Activated naive CD8-positive, alpha-beta T cell treated with anti-CD3 and anti-CD28 coated beads for 36 hours (primary cell): ENCODE measurements around the gene GH1. TPM values are rescaled to one million over a fixed set of nuclear protein-coding genes. Genes with fewer than 3 reads are reported as not detected.

Experiments
- DNase-seq: peaks from one replicate; pipeline ENCODE4 v3.0.0; 2021
- H3K27ac Mint-ChIP-seq: one replicate; pipeline ENCODE4 v1.8.0; 2022; ENCODE audit warnings: mild to moderate bottlenecking, moderate library complexity, mixed read lengths
- H3K27me3 Mint-ChIP-seq: one replicate; pipeline ENCODE4 v1.8.0; 2022; ENCODE audit warnings: mild to moderate bottlenecking, mixed read lengths
- H3K36me3 Mint-ChIP-seq: one replicate; pipeline ENCODE4 v1.8.0; 2021; ENCODE audit warnings: mild to moderate bottlenecking, mixed read lengths
- H3K4me1 Mint-ChIP-seq: one replicate; pipeline ENCODE4 v1.8.0; 2021; ENCODE audit warnings: mixed read lengths
- H3K4me3 Mint-ChIP-seq: one replicate; pipeline ENCODE4 v1.8.0; 2022; ENCODE audit warnings: mild to moderate bottlenecking, moderate library complexity, mixed read lengths
- H3K9me3 Mint-ChIP-seq: one replicate; pipeline ENCODE4 v1.8.0; 2022; ENCODE audit warnings: mixed read lengths
- total RNA-seq, 2 experiments: library from RNA; stranded (reverse); gene quantifications; one replicate each; pipeline ENCODE4 v1.2.3, GENCODE V29; 2021

Gene GH1
- total RNA-seq, 2 experiments from 2014 or later = not detected

- no peaks in the 10 kb centered on the region for H3K36me3 Mint-ChIP-seq
Observed at GRCh38 chr17:63949576-63950250, 31.1 kb upstream of the GH1 start.

GRCh38 chr17:63948521-63948920, 29.9 kb upstream of the GH1 start:
- H3K27me3 Mint-ChIP-seq = no peaks in the 10 kb centered on the region
- no peak overlapping the region for H3K27ac Mint-ChIP-seq
- no peaks in the 10 kb centered on the region for H3K36me3 Mint-ChIP-seq
- H3K4me3 Mint-ChIP-seq = no peak overlapping the region
- H3K9me3 Mint-ChIP-seq = no peaks in the 10 kb centered on the region
- no peak for DNase-seq
- peaks cover 17% of the 10 kb centered on the region for H3K4me1 Mint-ChIP-seq

More at GRCh38 chr17:63949576-63950250, 31.1 kb upstream of the GH1 start:
- no peaks in the 10 kb centered on the region for H3K27me3 Mint-ChIP-seq
- H3K4me1 Mint-ChIP-seq = peaks cover 28% of the 10 kb centered on the region
- H3K4me3 Mint-ChIP-seq = no peak overlapping the region
- H3K9me3 Mint-ChIP-seq = no peaks in the 10 kb centered on the region
- H3K27ac Mint-ChIP-seq = no peak overlapping the region
- DNase-seq = no peak

GRCh38 chr17:63947711-63948330, 29.2 kb upstream of the GH1 start:
- Mint-ChIP-seq H3K36me3 (no peaks in the 10 kb centered on the region), H3K27me3 (no peaks in the 10 kb centered on the region), H3K27ac (no peak overlapping the region)

GRCh38 chr17:63946440-63947363, 28.1 kb upstream of the GH1 start:
- Mint-ChIP-seq H3K4me3 (peak overlapping the region; percentile 57), H3K27ac (peak overlapping the region; percentile 83), H3K36me3 (no peaks in the 10 kb centered on the region), H3K9me3 (no peaks in the 10 kb centered on the region), H3K27me3 (no peaks in the 10 kb centered on the region), H3K4me1 (peaks cover 15% of the 10 kb centered on the region)
- DNase-seq = peak; percentile 66

More at GRCh38 chr17:63947711-63948330, 29.2 kb upstream of the GH1 start:
- no peaks in the 10 kb centered on the region for H3K9me3 Mint-ChIP-seq
- no peak overlapping the region for H3K4me3 Mint-ChIP-seq
- H3K4me1 Mint-ChIP-seq = peaks cover 15% of the 10 kb centered on the region
- DNase-seq = no peak

- Mint-ChIP-seq H3K27ac (no peak overlapping the region), H3K9me3 (no peaks in the 10 kb centered on the region), H3K36me3 (no peaks in the 10 kb centered on the region), H3K4me1 (peaks cover 15% of the 10 kb centered on the region), H3K27me3 (no peaks in the 10 kb centered on the region), H3K4me3 (no peak overlapping the region)
- no peak for DNase-seq
Observed at GRCh38 chr17:63945784-63946439, 27.3 kb upstream of the GH1 start.

GRCh38 chr17:63944736-63945499, 26.3 kb upstream of the GH1 start:
- peaks cover 15% of the 10 kb centered on the region for H3K4me1 Mint-ChIP-seq
- no peak for DNase-seq
- peak overlapping the region; percentile 9 for H3K27ac Mint-ChIP-seq
- no peaks in the 10 kb centered on the region for H3K27me3 Mint-ChIP-seq
- H3K4me3 Mint-ChIP-seq = no peak overlapping the region
- H3K36me3 Mint-ChIP-seq = no peaks in the 10 kb centered on the region
- H3K9me3 Mint-ChIP-seq = no peaks in the 10 kb centered on the region

GRCh38 chr17:63943745-63944144, 25.1 kb upstream of the GH1 start:
- no peaks in the 10 kb centered on the region for H3K9me3 Mint-ChIP-seq
- H3K4me1 Mint-ChIP-seq = peaks cover 15% of the 10 kb centered on the region
- H3K36me3 Mint-ChIP-seq = no peaks in the 10 kb centered on the region
- DNase-seq = no peak
- no peak overlapping the region for H3K4me3 Mint-ChIP-seq
- H3K27ac Mint-ChIP-seq = no peak overlapping the region
- no peaks in the 10 kb centered on the region for H3K27me3 Mint-ChIP-seq

- Mint-ChIP-seq H3K9me3 (no peaks in the 10 kb centered on the region), H3K36me3 (no peaks in the 10 kb centered on the region), H3K4me1 (peaks cover 15% of the 10 kb centered on the region), H3K27ac (no peak overlapping the region), H3K4me3 (no peak overlapping the region), H3K27me3 (no peaks in the 10 kb centered on the region)
- DNase-seq = no peak
Observed at GRCh38 chr17:63942309-63942985, 23.8 kb upstream of the GH1 start.

- H3K27me3 Mint-ChIP-seq = no peaks in the 10 kb centered on the region
Observed at GRCh38 chr17:63941751-63942150, 23.1 kb upstream of the GH1 start.

GRCh38 chr17:63941162-63941561, 22.5 kb upstream of the GH1 start:
- H3K36me3 Mint-ChIP-seq = no peaks in the 10 kb centered on the region
- no peak for DNase-seq
- no peak overlapping the region for H3K4me3 Mint-ChIP-seq
- H3K4me1 Mint-ChIP-seq = peaks cover 10% of the 10 kb centered on the region
- no peak overlapping the region for H3K27ac Mint-ChIP-seq
- H3K9me3 Mint-ChIP-seq = no peaks in the 10 kb centered on the region
- no peaks in the 10 kb centered on the region for H3K27me3 Mint-ChIP-seq

More at GRCh38 chr17:63941751-63942150, 23.1 kb upstream of the GH1 start:
- no peak overlapping the region for H3K4me3 Mint-ChIP-seq
- H3K9me3 Mint-ChIP-seq = no peaks in the 10 kb centered on the region
- no peak for DNase-seq
- no peaks in the 10 kb centered on the region for H3K36me3 Mint-ChIP-seq
- H3K4me1 Mint-ChIP-seq = peaks cover 14% of the 10 kb centered on the region
- no peak overlapping the region for H3K27ac Mint-ChIP-seq

GRCh38 chr17:63940584-63940983, 21.9 kb upstream of the GH1 start:
- Mint-ChIP-seq H3K4me3 (no peak overlapping the region), H3K27me3 (no peaks in the 10 kb centered on the region), H3K4me1 (peaks cover 5% of the 10 kb centered on the region), H3K9me3 (no peaks in the 10 kb centered on the region), H3K27ac (no peak overlapping the region), H3K36me3 (no peaks in the 10 kb centered on the region)
- no peak for DNase-seq

- H3K36me3 Mint-ChIP-seq = no peaks in the 10 kb centered on the region
- H3K27me3 Mint-ChIP-seq = no peaks in the 10 kb centered on the region
- no peak for DNase-seq
- H3K27ac Mint-ChIP-seq = no peak overlapping the region
- H3K4me3 Mint-ChIP-seq = no peak overlapping the region
- no peaks in the 10 kb centered on the region for H3K4me1 Mint-ChIP-seq
- no peaks in the 10 kb centered on the region for H3K9me3 Mint-ChIP-seq
Observed at GRCh38 chr17:63939884-63940283, 21.2 kb upstream of the GH1 start.

GRCh38 chr17:63939401-63939800, 20.8 kb upstream of the GH1 start:
- Mint-ChIP-seq H3K27ac (no peak overlapping the region), H3K9me3 (no peaks in the 10 kb centered on the region), H3K4me1 (no peaks in the 10 kb centered on the region), H3K36me3 (no peaks in the 10 kb centered on the region), H3K4me3 (no peak overlapping the region), H3K27me3 (no peaks in the 10 kb centered on the region)
- no peak for DNase-seq

- DNase-seq = no peak
- Mint-ChIP-seq H3K27me3 (no peaks in the 10 kb centered on the region), H3K4me1 (peaks cover 2% of the 10 kb centered on the region), H3K9me3 (no peaks in the 10 kb centered on the region), H3K27ac (no peak overlapping the region), H3K36me3 (no peaks in the 10 kb centered on the region), H3K4me3 (no peak overlapping the region)
Observed at GRCh38 chr17:63937920-63938319, 19.3 kb upstream of the GH1 start.
